Panc1 (cell line): Measurements from ENCODE around the gene LARGE2. TPM values are rescaled to one million over a fixed set of nuclear protein-coding genes. Genes with fewer than 3 reads are reported as not detected.

Source experiments
- ATAC-seq: fragments of 200-7000 bp; cut with Tn5 transposase; 2 replicates; pipeline ENCODE4 v1.9.1; 2020; ENCODE audit warnings: mild to moderate bottlenecking, moderate library complexity
- BruUV-seq: library from RNA; stranded (reverse); fragments of 400-500 nt; replicated peaks from 2 replicates; lab custom pipeline; 2021; lab: Mats Ljungman, UMichigan
- CTCF ChIA-PET: fragments of 300-600 bp; sonication (Branson Sonifier 250); formaldehyde crosslinking; loops from one replicate; lab custom pipeline; 2022; ENCODE audit warnings: antibody characterized with exemption; lab: Charles Lee
- POLR2A ChIA-PET: fragments of 300-600 bp; sonication (Branson Sonifier 250); formaldehyde crosslinking; loops from one replicate; lab custom pipeline; 2022; ENCODE audit warnings: antibody characterized with exemption; lab: Charles Lee
- DNase-seq: peaks from one replicate; pipeline ENCODE4 v3.0.0-alpha.2; 2010; ENCODE audit warnings: low read depth, low spot score
- H3K27ac ChIP-seq: 2 replicates; pipeline ENCODE4 v1.5.1; 2011; ENCODE audit warnings: mild to moderate bottlenecking, low read length, inconsistent platforms
- H3K27me3 ChIP-seq: fragments of 200-500 bp; sonication (Bioruptor generic); 2 replicates; pipeline ENCODE4 v1.6.0; 2014; ENCODE audit warnings: low read length, inconsistent platforms; ENCODE audit not compliant: control insufficient read depth, insufficient read depth
- H3K36me3 ChIP-seq: fragments of 200-500 bp; sonication (Bioruptor generic); 2 replicates; pipeline ENCODE4 v1.5.1; 2014; ENCODE audit warnings: inconsistent platforms, mild to moderate bottlenecking, low read length, moderate library complexity; ENCODE audit not compliant: control insufficient read depth, insufficient read depth
- H3K4me1 ChIP-seq: 2 replicates; pipeline ENCODE4 v1.5.1; 2011; ENCODE audit warnings: inconsistent platforms, mild to moderate bottlenecking, low read length, moderate library complexity; ENCODE audit not compliant: control insufficient read depth, insufficient read depth
- H3K4me3 ChIP-seq, 2 experiments: 2 replicates each; pipeline ENCODE4 v1.5.1; 2011 to 2012; ENCODE audit warnings: low read depth in 2 of 2, low read length in 2 of 2, mild to moderate bottlenecking in 2 of 2, inconsistent platforms in 1 of 2, moderate library complexity in 1 of 2
- H3K9me3 ChIP-seq: fragments of 200-500 bp; sonication (Bioruptor generic); 2 replicates; pipeline ENCODE4 v1.5.1; 2014; ENCODE audit warnings: low read depth, mild to moderate bottlenecking, inconsistent platforms, low read length, moderate library complexity; ENCODE audit not compliant: control insufficient read depth, insufficient read depth
- POLR2AphosphoS5 ChIP-seq: IDR thresholded peaks from 2 replicates; pipeline ENCODE4 v1.6.1; 2012; ENCODE audit warnings: mild to moderate bottlenecking, low read depth, low read length, moderate library complexity
- REST ChIP-seq, 2 experiments: IDR thresholded peaks; 2 replicates each; pipeline ENCODE4 v1.6.1; 2011 to 2012; ENCODE audit warnings: low read depth in 2 of 2, control low read depth in 1 of 2, low read length in 1 of 2, mild to moderate bottlenecking in 1 of 2, moderate library complexity in 1 of 2; ENCODE audit not compliant: insufficient read depth in 1 of 2
- SIN3A ChIP-seq: IDR thresholded peaks from 2 replicates; pipeline ENCODE4 v1.6.1; 2012; ENCODE audit warnings: low read depth, mild to moderate bottlenecking, low read length, moderate library complexity, borderline replicate concordance; ENCODE audit not compliant: insufficient read depth
- TCF7L2 ChIP-seq: IDR thresholded peaks from 2 replicates; pipeline ENCODE4 v1.6.1; 2011; ENCODE audit warnings: mild to moderate bottlenecking, low read depth, low read length, inconsistent platforms
- in situ Hi-C: cut with HindIII; loops from 2 replicates; pipeline ENCODE4 v1.10.0; 2016; ENCODE audit warnings: low sequenced_read_pairs, low pct_unique_long_range_greater_than_20kb
- intact Hi-C: fragments of 100-400 bp; cut with micrococcal nuclease; formaldehyde crosslinking; loops from one replicate; pipeline ENCODE4 v1.10.0; 2022; ENCODE audit not compliant: unreplicated experiment
- total RNA-seq: library from RNA; stranded (reverse); gene quantifications from one replicate; pipeline ENCODE4 v1.2.1, GENCODE V29; 2021; ENCODE audit not compliant: unreplicated experiment
- TF ChIP-seq, protein P1 (sequence below): fragments of 450-650 bp; IDR thresholded peaks from 2 replicates; pipeline ENCODE4 v1.5.1; 2017; ENCODE audit warnings: mild to moderate bottlenecking

LARGE2 gene
- total RNA-seq, 1 experiment from 2014 or later: 1.4 TPM

GRCh38 chr11:45881708-45882368 is 40.6 kb upstream of the LARGE2 start:
- POLR2A ChIA-PET: no interaction called here
- Histone ChIP-seq H3K4me3 (no peak overlapping the region), H3K4me1 (no peaks in the 10 kb centered on the region), H3K27me3 (no peaks in the 10 kb centered on the region), H3K9me3 (no peaks in the 10 kb centered on the region), H3K27ac (no peak overlapping the region), H3K36me3 (no peaks in the 10 kb centered on the region)
- ATAC-seq (no peak), DNase-seq (no peak)
- intact Hi-C loops (no loop called here), in situ Hi-C loops (no loop called here)
- CTCF ChIA-PET: interaction anchor here (0.6 kb wide), 1 partner anchor 483 kb away, joined by 5 read pairs; no protein-coding TSS in a partner anchor
- no TSS peak for BruUV-seq
- TF ChIP-seq REST (IDR thresholded peaks at IDR 0.05; ENCODE audit: insufficient read depth in 1 of 2, low read depth in 2 of 2, low read length in 1 of 2): no peak
- TF ChIP-seq, protein P1, sequence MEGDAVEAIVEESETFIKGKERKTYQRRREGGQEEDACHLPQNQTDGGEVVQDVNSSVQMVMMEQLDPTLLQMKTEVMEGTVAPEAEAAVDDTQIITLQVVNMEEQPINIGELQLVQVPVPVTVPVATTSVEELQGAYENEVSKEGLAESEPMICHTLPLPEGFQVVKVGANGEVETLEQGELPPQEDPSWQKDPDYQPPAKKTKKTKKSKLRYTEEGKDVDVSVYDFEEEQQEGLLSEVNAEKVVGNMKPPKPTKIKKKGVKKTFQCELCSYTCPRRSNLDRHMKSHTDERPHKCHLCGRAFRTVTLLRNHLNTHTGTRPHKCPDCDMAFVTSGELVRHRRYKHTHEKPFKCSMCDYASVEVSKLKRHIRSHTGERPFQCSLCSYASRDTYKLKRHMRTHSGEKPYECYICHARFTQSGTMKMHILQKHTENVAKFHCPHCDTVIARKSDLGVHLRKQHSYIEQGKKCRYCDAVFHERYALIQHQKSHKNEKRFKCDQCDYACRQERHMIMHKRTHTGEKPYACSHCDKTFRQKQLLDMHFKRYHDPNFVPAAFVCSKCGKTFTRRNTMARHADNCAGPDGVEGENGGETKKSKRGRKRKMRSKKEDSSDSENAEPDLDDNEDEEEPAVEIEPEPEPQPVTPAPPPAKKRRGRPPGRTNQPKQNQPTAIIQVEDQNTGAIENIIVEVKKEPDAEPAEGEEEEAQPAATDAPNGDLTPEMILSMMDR: no peak
- no peak for TF ChIP-seq SIN3A
- TF ChIP-seq POLR2AphosphoS5: no peak
- TF ChIP-seq TCF7L2: no peak

DNA sequence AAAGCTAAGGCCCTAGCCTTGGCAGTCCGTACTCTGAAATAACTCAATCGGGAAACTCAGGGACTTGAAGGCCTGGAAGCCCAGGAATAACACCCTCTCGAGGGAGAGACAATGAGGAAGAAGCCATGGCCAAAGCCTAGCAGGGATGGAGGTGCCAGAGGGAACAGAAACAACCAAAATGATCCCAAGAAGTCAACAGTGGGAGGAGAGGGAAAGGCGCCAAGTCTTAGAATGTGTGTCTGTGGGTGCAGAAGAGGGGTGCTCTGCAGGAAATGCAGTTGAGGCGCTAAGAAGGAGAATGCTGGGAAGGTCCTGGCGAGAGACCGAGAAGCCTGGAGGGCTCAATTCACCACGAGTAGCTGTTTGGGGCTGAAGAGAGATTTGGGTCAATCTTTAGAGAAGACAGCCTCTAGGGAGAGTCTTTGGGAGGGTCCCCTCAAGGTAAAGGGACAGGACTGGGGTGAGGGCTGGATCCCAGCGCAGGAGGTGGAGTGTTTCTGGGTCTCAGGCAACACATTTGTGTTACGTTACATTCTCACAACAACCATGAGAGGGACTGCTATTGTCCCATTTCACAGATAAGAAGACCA is 37.8 kb upstream of the LARGE2 start:
- CTCF ChIA-PET: no interaction called here
- BruUV-seq: no TSS peak
- Histone ChIP-seq H3K4me1 (no peaks in the 10 kb centered on the region), H3K27me3 (no peaks in the 10 kb centered on the region), H3K9me3 (no peaks in the 10 kb centered on the region), H3K27ac (no peak overlapping the region), H3K36me3 (no peaks in the 10 kb centered on the region), H3K4me3 (no peak overlapping the region)
- TF ChIP-seq REST (IDR thresholded peaks at IDR 0.05; ENCODE audit: insufficient read depth in 1 of 2, low read depth in 2 of 2, low read length in 1 of 2) (0 out of 4 replicates have a peak, but pooled peaks of 1 of the 2 experiments have one; percentile 0), TCF7L2 (no peak)
- DNase-seq (no peak), ATAC-seq (no peak)
- in situ Hi-C loops: no loop called here
- intact Hi-C loops: no loop called here
- POLR2A ChIA-PET: no interaction called here
